GM12878 (cell line): Measurements from ENCODE around the gene TBX4.

Experiments
- ATF3 ChIP-seq: IDR thresholded peaks from 2 replicates; pipeline ENCODE4 v1.6.1; 2011; ENCODE audit warnings: low read depth, mild to moderate bottlenecking, low read length, moderate library complexity, borderline replicate concordance; ENCODE audit errors: extremely low read depth
- CTCF ChIP-seq, 3 experiments: IDR thresholded peaks in 2 of 3; conservative IDR thresholded peaks in 1 of 3; 2 replicates each; pipeline ENCODE4 v1.5.1; 2011; ENCODE audit warnings: low read depth in 3 of 3, low read length in 3 of 3, mild to moderate bottlenecking in 3 of 3, control low read depth in 2 of 3, moderate library complexity in 2 of 3, inconsistent platforms in 1 of 3, mixed read lengths in 1 of 3; ENCODE audit not compliant: control insufficient read depth in 2 of 3, insufficient read depth in 1 of 3; ENCODE audit errors: extremely low read depth in 1 of 3
- EED ChIP-seq: sonication (generic); IDR thresholded peaks from 2 replicates; pipeline ENCODE4 v1.6.1; 2016; ENCODE audit warnings: antibody characterized with exemption, low read depth
- EZH2 ChIP-seq: IDR thresholded peaks from 2 replicates; pipeline ENCODE4 v1.6.1; 2012; ENCODE audit warnings: low read depth, mild to moderate bottlenecking, control low read depth, inconsistent platforms, low read length, borderline replicate concordance; ENCODE audit not compliant: control insufficient read depth
- KLF5 ChIP-seq: fragments of 450-650 bp; IDR thresholded peaks from 2 replicates; pipeline ENCODE4 v1.6.1; 2014; ENCODE audit warnings: mild to moderate bottlenecking; ENCODE audit not compliant: partially characterized antibody
- MEF2A ChIP-seq: IDR thresholded peaks from 2 replicates; pipeline ENCODE4 v1.6.1; 2011; ENCODE audit warnings: low read depth, mild to moderate bottlenecking, low read length, moderate library complexity; ENCODE audit not compliant: insufficient read depth
- NR2C2 ChIP-seq: IDR thresholded peaks from 2 replicates; pipeline ENCODE4 v1.6.1; 2011; ENCODE audit warnings: borderline replicate concordance, low read depth; ENCODE audit not compliant: control insufficient read depth, insufficient read length
- POLR2AphosphoS5 ChIP-seq: IDR thresholded peaks from 2 replicates; pipeline ENCODE4 v1.6.1; 2011; ENCODE audit warnings: mild to moderate bottlenecking, low read length, inconsistent platforms
- SPI1 ChIP-seq: IDR thresholded peaks from 2 replicates; pipeline ENCODE4 v1.6.1; 2011; ENCODE audit warnings: low read depth, mild to moderate bottlenecking, low read length, moderate library complexity, borderline replicate concordance; ENCODE audit not compliant: insufficient read depth
- YY1 ChIP-seq: IDR thresholded peaks from 2 replicates; pipeline ENCODE4 v1.6.1; 2011; ENCODE audit warnings: low read depth, mild to moderate bottlenecking, low read length

GRCh38 chr17:61517843-61518606, 65.8 kb downstream of the TBX4 start:
- no peak for TF ChIP-seq ATF3
- TF ChIP-seq YY1, result no peak
- no peak for TF ChIP-seq MEF2A
- TF ChIP-seq NR2C2, result no peak
- TF ChIP-seq KLF5, result no peak
- no peak for TF ChIP-seq POLR2AphosphoS5
- no peak for TF ChIP-seq EED
- TF ChIP-seq CTCF (IDR thresholded peaks at IDR 0.05 in 2 of 3, conservative IDR thresholded peaks at IDR 0.05 in 1 of 3; ENCODE audit: control insufficient read depth in 2 of 3, extremely low read depth in 1 of 3, insufficient read depth in 1 of 3, low read depth in 3 of 3, low read length in 3 of 3), result no peak
- no peak for TF ChIP-seq EZH2
- no peak for TF ChIP-seq SPI1
